Measurements from ENCODE around the gene FAM83C. TPM values are rescaled to one million over a fixed set of nuclear protein-coding genes. Genes with fewer than 3 reads are reported as not detected.

Gene FAM83C
- total RNA-seq, 1 donor from 2014 or later = not detected

- Mint-ChIP-seq H3K4me1 (peaks cover 4% of the 10 kb centered on the region), H3K4me3 (no peak overlapping the region), H3K36me3 (ENCODE audit: low read depth) (no peaks in the 10 kb centered on the region), H3K9me3 (no peaks in the 10 kb centered on the region), H3K27me3 (peaks cover 10% of the 10 kb centered on the region), H3K27ac (no peak overlapping the region)
- CTCF ChIA-PET = interaction anchor here (1.1 kb wide), 1 partner anchor 15 kb away, joined by 3 read pairs; no protein-coding TSS in a partner anchor
- ATAC-seq (ENCODE audit: low read depth) = no peak
- no peak for TF ChIP-seq CTCF (IDR thresholded peaks at IDR 0.05)
- POLR2A ChIA-PET = interaction anchor here (1.1 kb wide), 1 partner anchor 13 kb away, joined by 3 read pairs; the partner anchor contains the start of gene MMP24OS
- intact Hi-C loops (cut with micrococcal nuclease) = no loop called here
- DNase-seq = no peak
Measured at GRCh38 chr20:35290186-35290886, 1.9 kb downstream of the FAM83C start.

- no peaks in the 10 kb centered on the region for H3K9me3 Mint-ChIP-seq
- no peak for ATAC-seq (ENCODE audit: low read depth)
- DNase-seq = no peak
- peaks cover 15% of the 10 kb centered on the region for H3K4me1 Mint-ChIP-seq
- no peak overlapping the region for H3K27ac Mint-ChIP-seq
- H3K27me3 Mint-ChIP-seq = peaks cover 6% of the 10 kb centered on the region
- TF ChIP-seq CTCF (IDR thresholded peaks at IDR 0.05) = no peak
- POLR2A ChIA-PET = no interaction called here
- intact Hi-C loops (cut with micrococcal nuclease) = no loop called here
- H3K36me3 Mint-ChIP-seq (ENCODE audit: low read depth) = peaks cover 11% of the 10 kb centered on the region
- CTCF ChIA-PET = no interaction called here
- H3K4me3 Mint-ChIP-seq = no peak overlapping the region
Measured at GRCh38 chr20:35288325-35289060, 3.7 kb downstream of the FAM83C start.

- H3K27ac Mint-ChIP-seq = no peak overlapping the region
- no peak for ATAC-seq (ENCODE audit: low read depth)
- POLR2A ChIA-PET = no interaction called here
- H3K4me1 Mint-ChIP-seq = peaks cover 19% of the 10 kb centered on the region
- intact Hi-C loops (cut with micrococcal nuclease) = no loop called here
- TF ChIP-seq CTCF (IDR thresholded peaks at IDR 0.05) = no peak
- CTCF ChIA-PET = no interaction called here
- DNase-seq = no peak
- no peaks in the 10 kb centered on the region for H3K9me3 Mint-ChIP-seq
- H3K4me3 Mint-ChIP-seq = no peak overlapping the region
- peaks cover 3% of the 10 kb centered on the region for H3K27me3 Mint-ChIP-seq
- H3K36me3 Mint-ChIP-seq (ENCODE audit: low read depth) = peaks cover 14% of the 10 kb centered on the region
Measured at GRCh38 chr20:35287509-35288324, 4.5 kb downstream of the FAM83C start.

- no peak for ATAC-seq (ENCODE audit: low read depth)
- Mint-ChIP-seq H3K36me3 (ENCODE audit: low read depth) (peaks cover 20% of the 10 kb centered on the region), H3K9me3 (no peaks in the 10 kb centered on the region), H3K27me3 (no peaks in the 10 kb centered on the region), H3K27ac (no peak overlapping the region), H3K4me1 (peaks cover 24% of the 10 kb centered on the region), H3K4me3 (no peak overlapping the region)
- POLR2A ChIA-PET = no interaction called here
- no peak for DNase-seq
- TF ChIP-seq CTCF (IDR thresholded peaks at IDR 0.05) = no peak
- CTCF ChIA-PET = no interaction called here
- intact Hi-C loops (cut with micrococcal nuclease) = no loop called here
Measured at GRCh38 chr20:35286899-35287508, 5.2 kb downstream of the FAM83C start.

Measured in activated B cell treated with CpG ODN at 0.5 μM for 24 hours (primary cell).